ENCODE results near the gene NRXN3. TPM values are rescaled to one million over a fixed set of nuclear protein-coding genes. Genes with fewer than 3 reads are reported as not detected.
A peak's percentile ranks its signal among the peaks of the same experiment; 100 is the strongest.

The NRXN3 gene
- polyA plus RNA-seq, 1 of the 3 experiments (the other 2 are of a cell fraction) = 1.6 TPM

GRCh38 chr14:79412822-79413221, 1242.6 kb downstream of the NRXN3 start (continued):
- no peak for TF ChIP-seq PBX3 (IDR thresholded peaks at IDR 0.05)

DNA sequence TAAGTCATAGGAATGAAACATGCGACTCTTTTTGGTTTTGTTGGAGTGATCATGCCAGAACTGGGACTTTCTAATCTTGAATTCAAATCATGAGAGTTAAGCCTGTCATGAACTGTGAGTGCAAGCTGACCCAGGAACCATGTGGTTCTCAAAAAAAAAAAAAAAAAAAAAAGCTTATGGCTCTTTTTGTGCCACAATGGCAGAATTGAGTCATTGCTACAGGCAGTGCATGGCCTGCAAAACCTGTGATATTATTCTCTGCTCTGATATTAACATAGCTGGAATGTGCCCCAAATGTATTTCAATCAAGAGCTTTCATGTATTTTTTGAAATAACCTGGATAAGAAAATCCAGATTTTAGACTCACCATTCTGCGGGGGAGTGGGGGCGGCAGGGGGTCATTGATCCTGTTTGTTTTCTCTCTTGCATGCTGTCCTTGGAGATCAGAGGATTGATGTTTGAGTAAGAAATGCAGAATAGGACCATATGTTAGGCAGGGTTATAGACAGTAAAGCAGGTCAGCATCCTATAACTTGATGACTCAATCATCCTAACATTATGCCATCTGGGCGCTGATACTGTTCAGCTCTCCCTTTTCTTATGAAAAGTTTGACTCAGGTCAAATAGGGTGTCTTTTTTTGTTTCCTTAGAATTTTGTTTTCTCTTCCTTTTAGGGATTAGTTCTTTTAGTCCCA, 1243.7 kb downstream of the NRXN3 start:
- Histone ChIP-seq H3K4me2 (no peak overlapping the region), H3K9me3 (no peaks in the 10 kb centered on the region), H3K9ac (no peak overlapping the region), H3K4me1 (ENCODE audit: control insufficient read depth in 1 of 2, insufficient read depth in 2 of 2, low read depth in 1 of 2, low read length in 1 of 2) (peaks cover 0 to 10% of the 10 kb centered on the region in 2 experiments; a peak in 1 of 4 replicates), H3K27me3 (ENCODE audit: insufficient read depth) (no peaks in the 10 kb centered on the region), H3K4me3 (ENCODE audit: low read depth in 2 of 2, low read length in 1 of 2) (no peak overlapping the region), H2AFZ (ENCODE audit: low read depth) (no peak overlapping the region), H3K36me3 (replicated peaks in 1 of 2; ENCODE audit: control insufficient read depth in 1 of 2, insufficient read depth in 2 of 2, low read length in 1 of 2) (no peaks in the 10 kb centered on the region), H3F3A (replicated peaks; ENCODE audit: insufficient read depth) (peaks cover 4% of the 10 kb centered on the region), H3K79me2 (ENCODE audit: insufficient read depth) (no peaks in the 10 kb centered on the region), H3K9me2 (no peaks in the 10 kb centered on the region), H4K20me1 (ENCODE audit: insufficient read depth) (no peaks in the 10 kb centered on the region), H3K27ac (ENCODE audit: low read depth in 2 of 2, low read length in 1 of 2) (no peak overlapping the region)
- POLR2A ChIA-PET = no interaction called here
- no peak for DNase-seq
- 67% methylated on average over 4 of the region's 4 CpGs for WGBS (ENCODE audit: low lambda C conversion rate)
- CTCF ChIA-PET = no interaction called here
- TF ChIP-seq NFIC (IDR thresholded peaks at IDR 0.05; ENCODE audit: borderline replicate concordance) = no peak
- TF ChIP-seq FOSL2 (IDR thresholded peaks at IDR 0.05; ENCODE audit: borderline replicate concordance, low read depth) = peak; percentile 27; the same call in 1 of the 2 replicates
- TF ChIP-seq, protein P1, sequence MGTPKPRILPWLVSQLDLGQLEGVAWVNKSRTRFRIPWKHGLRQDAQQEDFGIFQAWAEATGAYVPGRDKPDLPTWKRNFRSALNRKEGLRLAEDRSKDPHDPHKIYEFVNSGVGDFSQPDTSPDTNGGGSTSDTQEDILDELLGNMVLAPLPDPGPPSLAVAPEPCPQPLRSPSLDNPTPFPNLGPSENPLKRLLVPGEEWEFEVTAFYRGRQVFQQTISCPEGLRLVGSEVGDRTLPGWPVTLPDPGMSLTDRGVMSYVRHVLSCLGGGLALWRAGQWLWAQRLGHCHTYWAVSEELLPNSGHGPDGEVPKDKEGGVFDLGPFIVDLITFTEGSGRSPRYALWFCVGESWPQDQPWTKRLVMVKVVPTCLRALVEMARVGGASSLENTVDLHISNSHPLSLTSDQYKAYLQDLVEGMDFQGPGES (IDR thresholded peaks at IDR 0.05; ENCODE audit: low read depth, low read length) = no peak
- no peak for TF ChIP-seq MAX (IDR thresholded peaks at IDR 0.05; ENCODE audit: low read depth)
- TF ChIP-seq TCF12 (IDR thresholded peaks at IDR 0.05) = peak; percentile 23; the same call in 1 of the 2 replicates

DNA sequence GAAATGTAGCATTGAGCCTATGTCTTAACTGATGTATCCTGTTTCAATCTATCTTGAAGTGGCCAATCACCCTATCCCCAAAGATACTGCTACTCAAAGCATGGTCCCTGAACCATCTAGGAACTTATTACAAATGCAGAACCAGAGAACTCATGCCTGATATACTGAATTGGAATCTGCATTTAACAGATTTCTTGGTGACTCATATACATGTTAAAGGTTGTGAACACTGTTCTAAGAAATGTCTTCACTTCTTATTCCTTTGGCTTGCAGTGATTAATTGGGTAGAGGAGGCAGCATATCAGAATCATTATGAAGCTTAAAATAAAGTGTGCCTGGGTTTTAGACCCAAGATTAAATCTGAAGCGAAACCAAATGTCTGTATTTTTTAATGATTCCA, 1245.6 kb downstream of the NRXN3 start:
- Histone ChIP-seq H3K9me2 (no peaks in the 10 kb centered on the region), H3K79me2 (ENCODE audit: insufficient read depth) (no peaks in the 10 kb centered on the region), H3K27me3 (ENCODE audit: insufficient read depth) (no peaks in the 10 kb centered on the region), H3K9me3 (no peaks in the 10 kb centered on the region), H4K20me1 (ENCODE audit: insufficient read depth) (no peaks in the 10 kb centered on the region), H3K27ac (ENCODE audit: low read depth in 2 of 2, low read length in 1 of 2) (no peak overlapping the region), H3F3A (replicated peaks; ENCODE audit: insufficient read depth) (peaks cover 4% of the 10 kb centered on the region), H2AFZ (ENCODE audit: low read depth) (no peak overlapping the region), H3K9ac (no peak overlapping the region), H3K4me2 (no peak overlapping the region), H3K36me3 (replicated peaks in 1 of 2; ENCODE audit: control insufficient read depth in 1 of 2, insufficient read depth in 2 of 2, low read length in 1 of 2) (no peaks in the 10 kb centered on the region), H3K4me3 (ENCODE audit: low read depth in 2 of 2, low read length in 1 of 2) (no peak overlapping the region), H3K4me1 (ENCODE audit: control insufficient read depth in 1 of 2, insufficient read depth in 2 of 2, low read depth in 1 of 2, low read length in 1 of 2) (peaks cover 0 to 10% of the 10 kb centered on the region in 2 experiments; a peak in 1 of 4 replicates)
- CTCF ChIA-PET = no interaction called here
- TF ChIP-seq JUND (IDR thresholded peaks at IDR 0.05) (0 out of 2 replicates have a peak, but pooled peaks have one; percentile 6), TCF12 (IDR thresholded peaks at IDR 0.05) (0 out of 2 replicates have a peak, but pooled peaks have one; percentile 21), FOSL2 (IDR thresholded peaks at IDR 0.05; ENCODE audit: borderline replicate concordance, low read depth) (peak; percentile 40; the same call in 1 of the 2 replicates)
- TF ChIP-seq, protein P1 (IDR thresholded peaks at IDR 0.05; ENCODE audit: low read depth, low read length) = no peak
- WGBS (ENCODE audit: low lambda C conversion rate) = 67% methylated on average over 1 of the region's 1 CpG
- POLR2A ChIA-PET = no interaction called here
- DNase-seq = no peak

Data from SK-N-SH (cell line).